ENCODE measurements around the gene MRPS6. TPM values are rescaled to one million over a fixed set of nuclear protein-coding genes. Genes with fewer than 3 reads are reported as not detected.

MRPS6 gene
- total and polyA plus RNA-seq, 10 donors = 18.7 to 74.9 (median 37.7) TPM

GRCh38 chr21:34112316-34113033, 39.1 kb downstream of the MRPS6 start:
- peaks cover 0 to 16% (median 0%) of the 10 kb centered on the region in 6 donors for H3K4me1 ChIP-seq
- no peak for DNase-seq
- peaks cover 0 to 3% (median 0%) of the 10 kb centered on the region in 6 donors for H3K36me3 ChIP-seq
- TF ChIP-seq POLR2AphosphoS5 (IDR thresholded peaks at IDR 0.05) (no peak), POLR2A (IDR thresholded peaks at IDR 0.05) (no peak), CTCF (IDR thresholded peaks at IDR 0.05 in 8 of 11, conservative IDR thresholded peaks at IDR 0.05 in 3 of 11) (no peak)
- no peaks in the 10 kb centered on the region for H3K9me3 ChIP-seq
- WGBS, 5 donors = 91 to 95% (median 93%) methylated on average over 6 of the region's 6 CpGs
- intact Hi-C loops (cut with DNase I; ENCODE audit: low total_unique reads) = no loop called here
- H3K4me3 ChIP-seq = no peak overlapping the region
- no peaks in the 10 kb centered on the region for H3K27me3 ChIP-seq (replicated peaks in 1 of 7)
- no peak overlapping the region for H3K27ac ChIP-seq

GRCh38 chr21:34113842-34114241, 40.5 kb downstream of the MRPS6 start:
- 32 to 64% (median 57%) methylated on average over 2 of the region's 2 CpGs for WGBS, 5 donors
- no peak overlapping the region for H3K4me3 ChIP-seq
- TF ChIP-seq POLR2AphosphoS5 (IDR thresholded peaks at IDR 0.05) (no peak), CTCF (IDR thresholded peaks at IDR 0.05 in 8 of 11, conservative IDR thresholded peaks at IDR 0.05 in 3 of 11) (no peak), POLR2A (IDR thresholded peaks at IDR 0.05) (no peak)
- no peaks in the 10 kb centered on the region for H3K9me3 ChIP-seq
- no peak overlapping the region for H3K27ac ChIP-seq
- H3K4me1 ChIP-seq = peaks cover 0 to 16% (median 0%) of the 10 kb centered on the region in 6 donors
- no peak for DNase-seq
- intact Hi-C loops (cut with DNase I; ENCODE audit: low total_unique reads) = no loop called here
- peaks cover 0 to 3% (median 0%) of the 10 kb centered on the region in 6 donors for H3K36me3 ChIP-seq
- H3K27me3 ChIP-seq (replicated peaks in 1 of 7) = no peaks in the 10 kb centered on the region

GRCh38 chr21:34115160-34115559, 41.8 kb downstream of the MRPS6 start:
- 90 to 97% (median 93%) methylated on average over 1 of the region's 1 CpG for WGBS, 5 donors
- H3K27ac ChIP-seq = no peak overlapping the region
- no peaks in the 10 kb centered on the region for H3K27me3 ChIP-seq (replicated peaks in 1 of 7)
- H3K4me1 ChIP-seq = peaks cover 0 to 16% (median 0%) of the 10 kb centered on the region in 6 donors
- H3K36me3 ChIP-seq = peaks cover 0 to 3% (median 0%) of the 10 kb centered on the region in 6 donors
- intact Hi-C loops (cut with DNase I; ENCODE audit: low total_unique reads) = no loop called here
- TF ChIP-seq CTCF (IDR thresholded peaks at IDR 0.05 in 8 of 11, conservative IDR thresholded peaks at IDR 0.05 in 3 of 11) (no peak), POLR2A (IDR thresholded peaks at IDR 0.05) (no peak), POLR2AphosphoS5 (IDR thresholded peaks at IDR 0.05) (no peak)
- no peak for DNase-seq
- H3K4me3 ChIP-seq = no peak overlapping the region
- H3K9me3 ChIP-seq = no peaks in the 10 kb centered on the region

GRCh38 chr21:34116569-34116968, 43.2 kb downstream of the MRPS6 start:
- 96 to 100% (median 96%) methylated on average over 3 of the region's 3 CpGs for WGBS, 5 donors
- Histone ChIP-seq H3K9me3 (no peaks in the 10 kb centered on the region), H3K27me3 (replicated peaks in 1 of 7) (no peaks in the 10 kb centered on the region), H3K4me3 (no peak overlapping the region), H3K36me3 (peaks cover 0 to 3% (median 0%) of the 10 kb centered on the region in 6 donors), H3K27ac (no peak overlapping the region), H3K4me1 (peaks cover 0 to 16% (median 0%) of the 10 kb centered on the region in 6 donors)
- no peak for TF ChIP-seq POLR2A (IDR thresholded peaks at IDR 0.05)
- no peak for TF ChIP-seq POLR2AphosphoS5 (IDR thresholded peaks at IDR 0.05)
- TF ChIP-seq CTCF (IDR thresholded peaks at IDR 0.05 in 8 of 11, conservative IDR thresholded peaks at IDR 0.05 in 3 of 11) = no peak
- no peak for DNase-seq
- intact Hi-C loops (cut with DNase I; ENCODE audit: low total_unique reads) = no loop called here

All from spleen (tissue), 11 donors.